ENCODE data around the gene KCNJ4. TPM values are rescaled to one million over a fixed set of nuclear protein-coding genes. Genes with fewer than 3 reads are reported as not detected.

KCNJ4 gene
- total and polyA plus RNA-seq, 5 donors from 2014 or later: not detected

GRCh38 chr22:38450234-38450797, 4.7 kb downstream of the KCNJ4 start:
- H3K4me1 Mint-ChIP-seq: peaks cover 0 to 6% (median 3%) of the 10 kb centered on the region in 4 donors
- H3K4me1 ChIP-seq (ENCODE audit: control insufficient read depth, insufficient read depth, low read length, poor library complexity, severe bottlenecking): peaks cover 7% of the 10 kb centered on the region
- ATAC-seq (ENCODE audit: low read depth in 2 of 2) (no peak), DNase-seq (no peak)
- H3K27ac Mint-ChIP-seq: peak overlapping the region in 1 of 3 donors; percentile 62
- H3K4me3 Mint-ChIP-seq: no peak overlapping the region
- H3K9me3 Mint-ChIP-seq: peaks cover 0 to 2% (median 0%) of the 10 kb centered on the region in 7 donors
- H3K27ac ChIP-seq (ENCODE audit: insufficient read depth, low read length, poor library complexity, severe bottlenecking): no peak overlapping the region
- no peaks in the 10 kb centered on the region for H3K9me3 ChIP-seq (ENCODE audit: control insufficient read depth in 2 of 2, low read length in 2 of 2)
- no peaks in the 10 kb centered on the region for H3K36me3 Mint-ChIP-seq
- H3K27me3 ChIP-seq (ENCODE audit: control insufficient read depth, insufficient read depth, low read length): peaks cover 5% of the 10 kb centered on the region
- H3K36me3 ChIP-seq (ENCODE audit: control insufficient read depth, insufficient read depth, low read length): no peaks in the 10 kb centered on the region
- H3K27me3 Mint-ChIP-seq: peaks cover 39% of the 10 kb centered on the region
- H3K4me3 ChIP-seq (ENCODE audit: low read depth, low read length): no peak overlapping the region

- Histone ChIP-seq H3K9me3 (ENCODE audit: control insufficient read depth in 2 of 2, low read length in 2 of 2) (no peaks in the 10 kb centered on the region), H3K4me3 (ENCODE audit: low read depth, low read length) (no peak overlapping the region), H3K27me3 (ENCODE audit: control insufficient read depth, insufficient read depth, low read length) (peaks cover 5% of the 10 kb centered on the region), H3K27ac (ENCODE audit: insufficient read depth, low read length, poor library complexity, severe bottlenecking) (no peak overlapping the region), H3K4me1 (ENCODE audit: control insufficient read depth, insufficient read depth, low read length, poor library complexity, severe bottlenecking) (peaks cover 7% of the 10 kb centered on the region), H3K36me3 (ENCODE audit: control insufficient read depth, insufficient read depth, low read length) (no peaks in the 10 kb centered on the region)
- Mint-ChIP-seq H3K27ac (no peak overlapping the region), H3K4me3 (no peak overlapping the region), H3K4me1 (peaks cover 0 to 6% (median 3%) of the 10 kb centered on the region in 4 donors), H3K36me3 (no peaks in the 10 kb centered on the region), H3K27me3 (peaks cover 39% of the 10 kb centered on the region), H3K9me3 (peaks cover 0 to 2% (median 0%) of the 10 kb centered on the region in 7 donors)
- DNase-seq: no peak
- ATAC-seq (ENCODE audit: low read depth in 2 of 2): no peak
Measured at GRCh38 chr22:38449776-38450175, 5.2 kb downstream of the KCNJ4 start.

GRCh38 chr22:38448945-38449745, 5.9 kb downstream of the KCNJ4 start:
- no peak for DNase-seq
- H3K4me3 ChIP-seq (ENCODE audit: low read depth, low read length): no peak overlapping the region
- H3K4me3 Mint-ChIP-seq: no peak overlapping the region
- no peak overlapping the region for H3K27ac Mint-ChIP-seq
- H3K4me1 ChIP-seq (ENCODE audit: control insufficient read depth, insufficient read depth, low read length, poor library complexity, severe bottlenecking): peaks cover under 1% of the 10 kb centered on the region
- peaks cover 5% of the 10 kb centered on the region for H3K27me3 ChIP-seq (ENCODE audit: control insufficient read depth, insufficient read depth, low read length)
- ATAC-seq (ENCODE audit: low read depth in 2 of 2): no peak
- no peaks in the 10 kb centered on the region for H3K36me3 ChIP-seq (ENCODE audit: control insufficient read depth, insufficient read depth, low read length)
- H3K9me3 Mint-ChIP-seq: peaks cover 0 to 2% (median 0%) of the 10 kb centered on the region in 7 donors
- H3K4me1 Mint-ChIP-seq: peaks cover 0 to 2% (median under 1%) of the 10 kb centered on the region in 4 donors
- no peaks in the 10 kb centered on the region for H3K36me3 Mint-ChIP-seq
- no peak overlapping the region for H3K27ac ChIP-seq (ENCODE audit: insufficient read depth, low read length, poor library complexity, severe bottlenecking)
- H3K9me3 ChIP-seq (ENCODE audit: control insufficient read depth in 2 of 2, low read length in 2 of 2): no peaks in the 10 kb centered on the region
- peaks cover 37% of the 10 kb centered on the region for H3K27me3 Mint-ChIP-seq

DNA sequence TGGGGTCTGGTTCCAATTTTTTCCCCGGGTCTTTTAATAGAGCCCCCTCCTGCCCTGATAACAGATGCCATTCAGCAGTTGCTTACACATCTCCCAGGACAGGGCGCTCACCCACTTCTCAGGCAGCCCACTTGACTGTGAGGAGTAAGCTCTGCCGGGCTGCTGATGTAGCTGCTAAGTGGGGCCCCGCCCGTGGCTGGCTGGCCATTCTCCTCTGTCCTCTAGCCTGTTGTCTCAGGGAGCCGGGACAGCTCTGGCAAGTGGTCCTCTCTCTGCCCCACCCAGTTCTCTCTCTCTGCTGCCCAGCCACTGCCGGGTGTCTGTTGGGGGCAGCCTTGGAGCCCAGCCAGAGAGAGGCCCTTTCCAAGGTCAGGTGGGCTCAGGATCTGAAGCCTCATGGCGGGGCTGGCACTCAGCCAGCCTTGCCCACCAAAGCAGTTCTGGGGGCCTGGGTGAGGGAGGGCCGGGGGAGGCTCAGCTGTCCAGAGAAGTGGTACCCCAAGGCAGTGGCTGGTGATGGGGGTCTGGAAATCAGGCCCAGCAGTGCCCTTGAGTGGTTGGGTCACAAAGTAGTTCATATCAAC, 8.9 kb downstream of the KCNJ4 start:
- no peaks in the 10 kb centered on the region for H3K36me3 Mint-ChIP-seq
- no peak overlapping the region for H3K4me3 Mint-ChIP-seq

DNA sequence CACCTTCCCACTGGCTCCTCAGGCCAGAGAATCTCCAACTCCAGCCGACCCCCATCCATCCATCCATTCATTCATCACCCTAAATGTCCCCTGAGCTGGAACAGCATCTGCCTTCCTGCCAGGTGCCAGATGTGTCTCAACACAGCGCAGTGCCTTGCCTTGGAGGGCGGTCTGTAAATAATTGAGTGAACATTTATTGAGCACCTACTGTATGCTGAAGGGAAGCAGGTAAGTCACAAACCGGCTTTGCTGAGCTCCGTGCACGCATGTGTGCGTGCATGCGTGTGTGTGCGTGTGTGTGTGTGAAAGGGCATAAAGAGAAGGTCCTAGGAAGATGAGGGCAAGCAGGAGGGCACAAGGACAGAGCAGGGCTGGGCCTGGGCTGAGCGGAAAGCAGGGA, 10.2 kb downstream of the KCNJ4 start:
- Mint-ChIP-seq H3K36me3 (no peaks in the 10 kb centered on the region), H3K27me3 (peaks cover 17% of the 10 kb centered on the region), H3K27ac (no peak overlapping the region), H3K9me3 (peaks cover 0 to 2% (median 0%) of the 10 kb centered on the region in 7 donors), H3K4me1 (no peaks in the 10 kb centered on the region), H3K4me3 (no peak overlapping the region)
- Histone ChIP-seq H3K36me3 (ENCODE audit: control insufficient read depth, insufficient read depth, low read length) (no peaks in the 10 kb centered on the region), H3K27ac (ENCODE audit: insufficient read depth, low read length, poor library complexity, severe bottlenecking) (no peak overlapping the region), H3K4me3 (ENCODE audit: low read depth, low read length) (no peak overlapping the region), H3K4me1 (ENCODE audit: control insufficient read depth, insufficient read depth, low read length, poor library complexity, severe bottlenecking) (no peaks in the 10 kb centered on the region), H3K27me3 (ENCODE audit: control insufficient read depth, insufficient read depth, low read length) (no peaks in the 10 kb centered on the region), H3K9me3 (ENCODE audit: control insufficient read depth in 2 of 2, low read length in 2 of 2) (no peaks in the 10 kb centered on the region)
- DNase-seq: no peak
- ATAC-seq (ENCODE audit: low read depth in 2 of 2): no peak

More for the DNA sequence above, 8.9 kb downstream of the KCNJ4 start:
- Mint-ChIP-seq H3K9me3 (peaks cover 0 to 2% (median 0%) of the 10 kb centered on the region in 7 donors), H3K4me1 (no peaks in the 10 kb centered on the region), H3K27me3 (peaks cover 19% of the 10 kb centered on the region), H3K27ac (no peak overlapping the region)
- Histone ChIP-seq H3K27me3 (ENCODE audit: control insufficient read depth, insufficient read depth, low read length) (no peaks in the 10 kb centered on the region), H3K4me3 (ENCODE audit: low read depth, low read length) (no peak overlapping the region), H3K36me3 (ENCODE audit: control insufficient read depth, insufficient read depth, low read length) (no peaks in the 10 kb centered on the region), H3K27ac (ENCODE audit: insufficient read depth, low read length, poor library complexity, severe bottlenecking) (no peak overlapping the region), H3K9me3 (ENCODE audit: control insufficient read depth in 2 of 2, low read length in 2 of 2) (no peaks in the 10 kb centered on the region), H3K4me1 (ENCODE audit: control insufficient read depth, insufficient read depth, low read length, poor library complexity, severe bottlenecking) (no peaks in the 10 kb centered on the region)
- ATAC-seq (ENCODE audit: low read depth in 2 of 2) (no peak), DNase-seq (no peak)

DNA sequence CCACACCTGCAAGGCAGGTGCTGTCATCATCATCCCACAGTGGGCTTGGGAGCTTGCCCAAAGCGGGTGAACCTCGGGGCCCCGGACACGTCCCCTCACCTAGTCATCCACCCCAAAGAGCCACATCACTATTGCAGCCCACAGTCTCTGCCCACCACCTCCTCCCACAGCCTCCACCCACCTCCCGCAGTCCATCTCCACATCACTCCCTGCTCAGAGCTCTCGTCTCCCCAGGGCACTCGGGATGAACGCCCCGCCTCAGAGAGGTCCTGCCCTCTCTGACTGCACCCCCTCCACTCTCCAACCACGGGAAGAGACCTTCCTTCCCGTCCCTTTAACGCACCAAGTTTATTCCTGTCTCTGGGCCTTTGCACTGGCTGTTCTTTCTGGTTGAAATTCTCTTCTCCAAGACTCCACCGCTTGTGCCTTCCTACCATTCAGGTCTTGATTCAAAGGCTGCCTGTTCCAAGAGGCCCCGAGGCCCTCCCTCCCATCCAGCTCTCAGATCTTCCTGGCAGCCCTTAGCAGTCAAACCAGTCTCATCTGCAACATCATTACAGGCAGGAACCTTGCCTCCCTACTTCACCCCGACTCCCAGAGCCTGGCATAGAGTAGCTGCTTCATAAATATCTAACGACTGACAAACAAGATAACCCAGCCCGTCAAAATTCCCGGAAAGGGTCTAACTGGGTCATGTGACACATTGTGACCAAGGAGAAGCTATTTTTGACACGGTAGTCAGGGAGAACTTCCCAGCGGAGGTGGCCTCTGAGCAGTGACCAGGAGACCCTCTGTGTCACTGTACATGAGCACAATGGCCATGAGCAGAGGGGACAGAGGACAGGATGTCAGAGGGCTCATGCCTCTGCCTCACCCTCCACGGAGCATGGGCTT, 11.1 kb downstream of the KCNJ4 start:
- H3K27me3 ChIP-seq (ENCODE audit: control insufficient read depth, insufficient read depth, low read length): no peaks in the 10 kb centered on the region
- no peak for ATAC-seq (ENCODE audit: low read depth in 2 of 2)
- no peaks in the 10 kb centered on the region for H3K9me3 ChIP-seq (ENCODE audit: control insufficient read depth in 2 of 2, low read length in 2 of 2)
- H3K27ac Mint-ChIP-seq: peak overlapping the region in 1 of 3 donors; percentile 73
- H3K27ac ChIP-seq (ENCODE audit: insufficient read depth, low read length, poor library complexity, severe bottlenecking): no peak overlapping the region
- H3K36me3 ChIP-seq (ENCODE audit: control insufficient read depth, insufficient read depth, low read length): no peaks in the 10 kb centered on the region
- no peak overlapping the region for H3K4me3 ChIP-seq (ENCODE audit: low read depth, low read length)
- H3K9me3 Mint-ChIP-seq: peaks cover 0 to 2% (median 0%) of the 10 kb centered on the region in 7 donors
- H3K4me1 ChIP-seq (ENCODE audit: control insufficient read depth, insufficient read depth, low read length, poor library complexity, severe bottlenecking): no peaks in the 10 kb centered on the region
- H3K4me3 Mint-ChIP-seq: no peak overlapping the region
- H3K36me3 Mint-ChIP-seq: no peaks in the 10 kb centered on the region
- H3K27me3 Mint-ChIP-seq: peaks cover 17% of the 10 kb centered on the region
- no peak for DNase-seq
- no peaks in the 10 kb centered on the region for H3K4me1 Mint-ChIP-seq

DNA sequence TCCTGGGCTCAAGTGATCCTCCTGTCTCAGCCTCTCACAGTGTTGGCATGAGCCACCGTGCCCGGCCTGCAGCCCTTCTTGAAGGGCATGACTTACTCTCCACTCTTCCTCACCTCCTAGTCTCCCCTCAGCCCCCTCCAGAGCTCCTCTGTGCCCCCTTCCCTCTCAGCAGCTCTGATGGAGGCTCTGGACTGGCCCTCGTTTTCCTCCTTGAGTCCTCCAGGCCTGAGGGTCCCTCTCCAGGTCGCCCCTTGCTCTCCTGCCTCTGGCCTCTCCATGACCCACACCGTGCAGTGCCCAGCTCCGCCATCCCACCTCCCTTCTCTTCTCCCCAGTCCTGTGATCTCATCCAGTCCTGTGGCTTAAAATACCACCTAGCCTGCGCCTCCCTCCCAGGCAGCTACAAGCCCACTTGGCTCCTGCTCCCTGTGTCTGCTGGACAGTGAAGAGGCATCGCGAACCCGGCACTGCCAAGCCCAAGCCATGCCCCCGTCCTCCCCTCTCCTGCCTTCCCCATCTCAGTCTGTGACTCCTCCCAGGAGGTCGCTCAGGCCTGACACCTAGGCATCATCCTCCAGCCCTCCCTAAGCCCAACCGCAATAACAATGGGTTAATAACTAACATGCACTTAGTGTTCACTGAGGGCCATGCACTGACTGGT, 11.9 kb downstream of the KCNJ4 start:
- H3K27me3 ChIP-seq (ENCODE audit: control insufficient read depth, insufficient read depth, low read length): no peaks in the 10 kb centered on the region
- H3K4me1 ChIP-seq (ENCODE audit: control insufficient read depth, insufficient read depth, low read length, poor library complexity, severe bottlenecking): no peaks in the 10 kb centered on the region
- H3K36me3 ChIP-seq (ENCODE audit: control insufficient read depth, insufficient read depth, low read length): no peaks in the 10 kb centered on the region
- H3K4me3 Mint-ChIP-seq: no peak overlapping the region
- no peaks in the 10 kb centered on the region for H3K9me3 ChIP-seq (ENCODE audit: control insufficient read depth in 2 of 2, low read length in 2 of 2)
- no peak overlapping the region for H3K27ac ChIP-seq (ENCODE audit: insufficient read depth, low read length, poor library complexity, severe bottlenecking)
- H3K36me3 Mint-ChIP-seq: no peaks in the 10 kb centered on the region
- no peak for DNase-seq
- H3K4me3 ChIP-seq (ENCODE audit: low read depth, low read length): no peak overlapping the region
- H3K27me3 Mint-ChIP-seq: peaks cover 17% of the 10 kb centered on the region
- H3K4me1 Mint-ChIP-seq: no peaks in the 10 kb centered on the region
- peak overlapping the region in 1 of 3 donors; percentile 40 for H3K27ac Mint-ChIP-seq
- H3K9me3 Mint-ChIP-seq: peaks cover 0 to 2% (median 0%) of the 10 kb centered on the region in 7 donors
- no peak for ATAC-seq (ENCODE audit: low read depth in 2 of 2)

Data from CD4-positive, CD25-positive, alpha-beta regulatory T cell (primary cell).